Urothelium cell line (cell line): Measurements from ENCODE around the gene CSF1R.
"Not testable (repeated sequence)": the region's sequence is repeated elsewhere in the genome, so short reads cannot be mapped to it uniquely, and the experiment has no call there.

Source experiments
- DNase-seq: peaks from one replicate; pipeline ENCODE4 v3.0.0; 2011; ENCODE audit warnings: low spot score, mixed read lengths
- FAIRE-seq: peaks from 2 replicates; lab custom pipeline; 2011; peaks lifted over from hg19 to GRCh38; lab: Jason Lieb, UNC

Gene CSF1R

GRCh38 chr5:150036513-150036912, 49.8 kb downstream of the CSF1R start:
- FAIRE-seq (peak; percentile 79), DNase-seq (peak; percentile 97)

GRCh38 chr5:150035139-150035895, 51.0 kb downstream of the CSF1R start:
- DNase-seq (no peak), FAIRE-seq (no peak)

- no peak for DNase-seq
- no peak for FAIRE-seq
Measured at GRCh38 chr5:150034662-150035061, 51.7 kb downstream of the CSF1R start.

GRCh38 chr5:150033334-150033733, 53.0 kb downstream of the CSF1R start:
- FAIRE-seq (no peak), DNase-seq (no peak)

- not testable (repeated sequence) for FAIRE-seq, DNase-seq
Measured at GRCh38 chr5:150028047-150028446, 58.3 kb downstream of the CSF1R start.

GRCh38 chr5:150026682-150027172, 59.6 kb downstream of the CSF1R start:
- DNase-seq (no peak), FAIRE-seq (no peak)

- DNase-seq (no peak), FAIRE-seq (no peak)
Measured at GRCh38 chr5:150024346-150024984, 61.9 kb downstream of the CSF1R start.

- FAIRE-seq (no peak), DNase-seq (no peak)
Measured at GRCh38 chr5:150023136-150023535, 63.2 kb downstream of the CSF1R start.

- FAIRE-seq, result no peak
- no peak for DNase-seq
Measured at GRCh38 chr5:150022681-150023080, 63.7 kb downstream of the CSF1R start.

- FAIRE-seq (no peak), DNase-seq (peak; percentile 70)
Measured at GRCh38 chr5:150022158-150022531, 64.2 kb downstream of the CSF1R start.

- DNase-seq, result peak; percentile 81
- FAIRE-seq, result no peak
Measured at GRCh38 chr5:150021491-150022157, 64.7 kb downstream of the CSF1R start.

GRCh38 chr5:150020249-150020648, 66.1 kb downstream of the CSF1R start:
- DNase-seq (no peak), FAIRE-seq (no peak)

- no peak for DNase-seq
- no peak for FAIRE-seq
Measured at GRCh38 chr5:150017226-150018005, 68.9 kb downstream of the CSF1R start.

GRCh38 chr5:150016537-150016936, 69.8 kb downstream of the CSF1R start:
- FAIRE-seq (no peak), DNase-seq (no peak)

- DNase-seq, result no peak
- FAIRE-seq, result no peak
Measured at GRCh38 chr5:150015415-150015814, 70.9 kb downstream of the CSF1R start.

- FAIRE-seq (no peak), DNase-seq (no peak)
Measured at GRCh38 chr5:150014456-150014855, 71.9 kb downstream of the CSF1R start.

GRCh38 chr5:150013931-150014330, 72.4 kb downstream of the CSF1R start:
- FAIRE-seq, result no peak
- DNase-seq, result no peak

- FAIRE-seq, result no peak
Measured at GRCh38 chr5:150009671-150010387, 76.5 kb downstream of the CSF1R start.

GRCh38 chr5:150007050-150007449, 79.3 kb downstream of the CSF1R start:
- no peak for FAIRE-seq
- no peak for DNase-seq

More at GRCh38 chr5:150009671-150010387, 76.5 kb downstream of the CSF1R start:
- DNase-seq, result no peak

GRCh38 chr5:150006318-150006717, 80.0 kb downstream of the CSF1R start:
- DNase-seq, result no peak
- FAIRE-seq, result no peak
